ENCODE results near the gene CHURC1. TPM values are rescaled to one million over a fixed set of nuclear protein-coding genes. Genes with fewer than 3 reads are reported as not detected.

Gene CHURC1
- total RNA-seq, 4 donors from 2014 or later, result 88.0 to 183 (median 114) TPM

DNA sequence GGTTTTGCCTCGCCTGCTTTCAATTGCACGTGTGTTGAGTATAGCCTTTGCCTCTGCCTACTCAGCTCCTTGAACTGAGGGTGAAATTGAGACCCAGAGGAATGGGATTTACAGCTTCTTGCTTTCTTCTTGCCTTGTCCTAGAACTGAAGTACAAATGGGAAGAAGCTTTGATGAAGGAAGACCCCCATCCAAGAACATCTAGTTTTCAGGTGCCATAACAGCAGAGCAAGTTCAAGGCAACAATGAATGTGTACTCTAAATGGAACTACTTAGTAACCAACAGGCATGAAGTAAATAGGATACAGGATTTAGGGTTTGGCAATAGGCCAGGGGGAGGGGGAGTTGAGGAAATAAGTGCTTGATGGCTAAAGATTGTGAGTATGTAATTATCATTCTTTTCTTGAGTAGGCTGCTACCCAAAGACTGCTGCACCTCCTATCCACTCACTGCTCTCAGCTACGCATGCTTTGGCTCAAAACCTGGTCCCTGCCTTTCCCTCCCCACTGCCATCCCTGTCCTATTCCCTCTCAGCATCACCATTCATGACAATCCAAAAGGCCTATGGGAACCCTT is 26.2 kb downstream of the CHURC1 start:
- no peak for ATAC-seq
- no peaks in the 10 kb centered on the region for H3K27me3 ChIP-seq
- no peak overlapping the region for H3K27ac ChIP-seq
- H3K36me3 ChIP-seq, result peaks cover 0 to 73% of the 10 kb centered on the region in 2 donors
- no peaks in the 10 kb centered on the region for H3K9me3 ChIP-seq
- H3K4me3 ChIP-seq, result no peak overlapping the region
- TF ChIP-seq EP300 (IDR thresholded peaks at IDR 0.05), result no peak
- TF ChIP-seq POLR2AphosphoS5 (IDR thresholded peaks at IDR 0.05), result no peak
- TF ChIP-seq POLR2A (IDR thresholded peaks at IDR 0.05), result no peak
- TF ChIP-seq, protein P1, sequence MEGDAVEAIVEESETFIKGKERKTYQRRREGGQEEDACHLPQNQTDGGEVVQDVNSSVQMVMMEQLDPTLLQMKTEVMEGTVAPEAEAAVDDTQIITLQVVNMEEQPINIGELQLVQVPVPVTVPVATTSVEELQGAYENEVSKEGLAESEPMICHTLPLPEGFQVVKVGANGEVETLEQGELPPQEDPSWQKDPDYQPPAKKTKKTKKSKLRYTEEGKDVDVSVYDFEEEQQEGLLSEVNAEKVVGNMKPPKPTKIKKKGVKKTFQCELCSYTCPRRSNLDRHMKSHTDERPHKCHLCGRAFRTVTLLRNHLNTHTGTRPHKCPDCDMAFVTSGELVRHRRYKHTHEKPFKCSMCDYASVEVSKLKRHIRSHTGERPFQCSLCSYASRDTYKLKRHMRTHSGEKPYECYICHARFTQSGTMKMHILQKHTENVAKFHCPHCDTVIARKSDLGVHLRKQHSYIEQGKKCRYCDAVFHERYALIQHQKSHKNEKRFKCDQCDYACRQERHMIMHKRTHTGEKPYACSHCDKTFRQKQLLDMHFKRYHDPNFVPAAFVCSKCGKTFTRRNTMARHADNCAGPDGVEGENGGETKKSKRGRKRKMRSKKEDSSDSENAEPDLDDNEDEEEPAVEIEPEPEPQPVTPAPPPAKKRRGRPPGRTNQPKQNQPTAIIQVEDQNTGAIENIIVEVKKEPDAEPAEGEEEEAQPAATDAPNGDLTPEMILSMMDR (IDR thresholded peaks at IDR 0.05), result no peak
- H3K4me1 ChIP-seq, result peaks cover 4 to 23% (median 5%) of the 10 kb centered on the region in 3 donors
- 80 to 88% methylated on average over 2 to 3 of the region's 3 CpGs for WGBS, 2 donors (ENCODE audit: low coverage in 1 of 2)

DNA sequence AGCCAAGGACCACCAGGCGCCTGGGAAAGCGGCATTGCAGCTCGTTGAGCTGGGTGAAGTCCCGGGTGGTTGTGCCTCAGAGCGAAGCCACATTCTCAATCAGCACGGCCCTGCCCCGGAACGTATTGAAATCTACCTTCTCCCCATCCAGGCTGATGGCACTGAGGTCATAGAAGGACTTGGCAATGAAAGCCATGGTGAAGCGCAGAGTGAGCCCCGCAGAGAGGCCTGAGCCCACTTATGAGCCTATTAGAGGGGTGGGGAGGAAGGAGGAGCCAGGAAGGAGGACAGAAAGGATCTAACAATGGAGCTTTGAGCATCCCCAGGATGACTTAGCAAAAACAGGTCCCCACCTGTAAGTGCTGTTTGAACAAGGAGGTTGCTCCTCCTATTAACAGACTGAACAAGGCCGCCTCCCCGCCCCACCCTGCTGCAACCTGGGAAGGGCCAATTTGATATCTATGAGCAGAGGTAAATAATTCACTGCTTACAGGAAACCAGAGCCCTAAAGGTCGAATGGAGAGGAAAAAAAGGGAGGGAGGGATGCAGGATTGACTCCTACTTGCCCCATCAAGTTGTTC is 28.4 kb downstream of the CHURC1 start, which contains the start of gene GPX2:
GPX2 (minus strand) TSS at position 215 of the 581 bp plus-strand sequence; CDS start at position 196, 19 bp downstream.
- TF ChIP-seq POLR2A (IDR thresholded peaks at IDR 0.05) (no peak), EP300 (IDR thresholded peaks at IDR 0.05) (no peak)
- TF ChIP-seq, protein P1 (IDR thresholded peaks at IDR 0.05), result no peak
- no peak within 1 kb of the TSS for H3K27ac ChIP-seq
- H3K4me1 ChIP-seq, result peaks cover 0 to under 1% (median 0%) of the 10 kb centered on the region in 3 donors

DNA sequence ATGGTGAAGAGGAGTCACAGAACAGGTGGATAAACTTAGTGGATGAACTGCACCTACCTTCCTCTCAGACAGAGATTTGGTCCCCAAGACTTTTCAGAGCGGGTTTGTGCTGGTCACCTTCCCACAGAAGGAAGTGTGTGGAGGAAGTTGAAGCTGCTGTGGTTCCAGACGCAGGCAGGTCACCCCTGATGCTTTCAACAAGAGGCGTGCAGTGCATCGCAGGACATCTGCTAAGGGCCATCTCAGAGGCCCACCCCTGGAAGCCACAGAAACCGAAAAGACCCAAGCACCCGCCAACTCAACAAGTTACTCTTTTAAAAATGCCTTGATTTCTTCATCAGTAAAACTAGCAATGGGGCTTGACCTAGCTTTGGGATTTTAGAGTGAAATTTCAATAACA is 29.3 kb downstream of the CHURC1 start:
- H3K4me1 ChIP-seq, result no peaks in the 10 kb centered on the region
- no peaks in the 10 kb centered on the region for H3K27me3 ChIP-seq
- no peak overlapping the region for H3K27ac ChIP-seq
- no peak for TF ChIP-seq EP300 (IDR thresholded peaks at IDR 0.05)
- TF ChIP-seq POLR2AphosphoS5 (IDR thresholded peaks at IDR 0.05), result no peak
- TF ChIP-seq, protein P1 (IDR thresholded peaks at IDR 0.05), result no peak
- no peak for TF ChIP-seq POLR2A (IDR thresholded peaks at IDR 0.05)
- 73% methylated on average over 2 of the region's 6 CpGs; no CpG with 5 or more reads in 1 of the 2 donors for WGBS, 2 donors (ENCODE audit: low coverage in 1 of 2)
- no peak overlapping the region for H3K4me3 ChIP-seq
- no peak for ATAC-seq
- peaks cover 0 to 80% of the 10 kb centered on the region in 2 donors for H3K36me3 ChIP-seq
- H3K9me3 ChIP-seq, result no peaks in the 10 kb centered on the region

More for the DNA sequence above, 28.4 kb downstream of the CHURC1 start, which contains the start of gene GPX2:
- no peak within 1 kb of the TSS for H3K4me3 ChIP-seq
- no peaks in the 10 kb centered on the region for H3K9me3 ChIP-seq
- WGBS, 2 donors (ENCODE audit: low coverage in 1 of 2), result 70 to 72% methylated on average over 3 of the region's 13 CpGs
- H3K27me3 ChIP-seq, result no peaks in the 10 kb centered on the region
- no peak for ATAC-seq
- peaks cover 0 to 80% of the 10 kb centered on the region in 2 donors for H3K36me3 ChIP-seq

DNA sequence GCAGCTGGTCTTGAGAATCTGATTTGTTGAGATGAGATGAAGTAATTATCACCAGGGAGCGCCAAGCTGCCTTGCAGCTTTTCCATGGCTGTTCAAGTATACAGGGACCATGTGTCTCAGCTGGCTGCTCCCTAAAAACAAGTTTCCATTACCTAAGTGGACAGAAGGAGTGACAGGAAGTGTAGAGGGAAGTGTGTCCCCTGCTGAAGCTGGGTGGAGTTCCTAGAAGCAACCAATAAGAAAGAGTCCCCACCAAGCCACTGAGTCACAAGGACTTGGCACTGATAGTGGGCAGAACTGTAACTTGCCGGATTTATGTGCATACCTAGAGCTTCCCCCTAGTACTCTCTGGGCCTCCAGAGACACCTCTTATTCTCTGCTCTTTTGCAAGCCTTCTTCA is 29.8 kb downstream of the CHURC1 start:
- Histone ChIP-seq H3K4me3 (no peak overlapping the region), H3K9me3 (no peaks in the 10 kb centered on the region), H3K27ac (no peak overlapping the region), H3K36me3 (peaks cover 0 to 77% of the 10 kb centered on the region in 2 donors), H3K4me1 (no peaks in the 10 kb centered on the region), H3K27me3 (no peaks in the 10 kb centered on the region)
- 64% methylated on average over 1 of the region's 2 CpGs; no CpG with 5 or more reads in 1 of the 2 donors for WGBS, 2 donors (ENCODE audit: low coverage in 1 of 2)
- ATAC-seq, result no peak
- no peak for TF ChIP-seq EP300 (IDR thresholded peaks at IDR 0.05)
- TF ChIP-seq, protein P1 (IDR thresholded peaks at IDR 0.05), result no peak
- no peak for TF ChIP-seq POLR2A (IDR thresholded peaks at IDR 0.05)

DNA sequence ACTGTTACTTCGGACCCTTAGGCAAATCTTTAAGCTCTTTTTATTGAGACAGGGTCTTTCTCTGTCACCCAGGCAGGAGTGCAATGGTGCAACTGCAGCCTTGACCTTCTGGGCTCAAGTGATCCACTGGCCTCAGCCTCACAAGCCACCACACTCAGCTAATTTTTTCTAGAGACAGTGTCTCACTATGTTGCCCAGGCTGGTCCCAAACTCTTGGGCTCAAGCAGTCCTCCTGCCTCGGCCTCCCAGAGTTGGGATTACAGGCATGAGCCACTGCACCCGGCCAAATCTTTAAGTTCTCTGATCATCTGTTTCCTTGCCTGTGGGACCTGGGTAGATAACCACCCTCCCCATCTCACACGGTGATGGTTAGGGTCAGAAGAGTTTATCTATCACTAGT is 30.6 kb downstream of the CHURC1 start:
- H3K36me3 ChIP-seq, result peaks cover 0 to 70% of the 10 kb centered on the region in 2 donors
- no peak for TF ChIP-seq POLR2AphosphoS5 (IDR thresholded peaks at IDR 0.05)
- TF ChIP-seq EP300 (IDR thresholded peaks at IDR 0.05), result no peak
- TF ChIP-seq, protein P1 (IDR thresholded peaks at IDR 0.05), result no peak
- TF ChIP-seq POLR2A (IDR thresholded peaks at IDR 0.05), result no peak
- no peak overlapping the region for H3K4me3 ChIP-seq
- H3K27ac ChIP-seq, result no peak overlapping the region
- no peaks in the 10 kb centered on the region for H3K4me1 ChIP-seq
- WGBS, 2 donors (ENCODE audit: low coverage in 1 of 2), result 86 to 90% methylated on average over 2 to 4 of the region's 4 CpGs
- no peak for ATAC-seq
- no peaks in the 10 kb centered on the region for H3K27me3 ChIP-seq
- no peaks in the 10 kb centered on the region for H3K9me3 ChIP-seq

Measured in gastroesophageal sphincter (tissue), 4 donors.